K562 (cell line): ENCODE measurements around the gene PRDM4. TPM values are rescaled to one million over a fixed set of nuclear protein-coding genes. Genes with fewer than 3 reads are reported as not detected.

Experiments used
- BACH1 ChIP-seq: fragments of 200-800 bp; sonication (Bioruptor generic); IDR thresholded peaks from 2 replicates; pipeline ENCODE4 v1.6.1; 2016; ENCODE audit warnings: missing genetic modification characterization, missing compliant biosample characterization
- BRD4 ChIP-seq: fragments of 200-600 bp; sonication (generic); IDR thresholded peaks from 2 replicates; pipeline ENCODE4 v1.6.1; 2017; ENCODE audit warnings: inconsistent platforms
- CCNT2 ChIP-seq: IDR thresholded peaks from 2 replicates; pipeline ENCODE4 v1.6.1; 2011; ENCODE audit warnings: borderline replicate concordance, low read depth, mild to moderate bottlenecking, moderate library complexity, mixed read lengths, low read length; ENCODE audit not compliant: insufficient read length; ENCODE audit errors: extremely low read depth
- ELK3 ChIP-seq: fragments of 450-650 bp; formaldehyde crosslinking; IDR thresholded peaks from 2 replicates; pipeline ENCODE4 v1.4.0; 2020; ENCODE audit warnings: mild to moderate bottlenecking
- KDM2B ChIP-seq: fragments of 250-450 bp; sonication (Bioruptor Pico); IDR thresholded peaks from 2 replicates; pipeline ENCODE4 v1.8.0; 2021; ENCODE audit warnings: mild to moderate bottlenecking, moderate library complexity
- MED1 ChIP-seq: sonication (generic); formaldehyde crosslinking; IDR thresholded peaks from 2 replicates; pipeline ENCODE4 v1.8.1; 2023; ENCODE audit warnings: missing genetic modification reagents, borderline replicate concordance
- NCOR1 ChIP-seq: fragments of 450-650 bp; IDR thresholded peaks from 2 replicates; pipeline ENCODE4 v1.6.1; 2016; ENCODE audit warnings: mild to moderate bottlenecking, moderate library complexity
- NFIX ChIP-seq: fragments of 250-450 bp; sonication (Bioruptor Pico); IDR thresholded peaks from 2 replicates; pipeline ENCODE4 v1.4.0; 2020; ENCODE audit warnings: low read depth, mild to moderate bottlenecking, moderate library complexity
- TSC22D4 ChIP-seq: fragments of 450-650 bp; IDR thresholded peaks from 2 replicates; pipeline ENCODE4 v1.6.1; 2016; ENCODE audit warnings: missing genetic modification characterization, missing biosample characterization, control low read depth
- ZBTB34 ChIP-seq: fragments of 250-450 bp; sonication (Bioruptor Pico); IDR thresholded peaks from 2 replicates; pipeline ENCODE4 v1.8.0; 2021; ENCODE audit warnings: mild to moderate bottlenecking, moderate library complexity
- ZNF217 ChIP-seq: sonication (generic); formaldehyde crosslinking; IDR thresholded peaks from 2 replicates; pipeline ENCODE4 v1.8.0; 2022; ENCODE audit warnings: mild to moderate bottlenecking, missing genetic modification reagents
- ZNF830 ChIP-seq: fragments of 250-450 bp; sonication (Bioruptor Pico); IDR thresholded peaks from 2 replicates; pipeline ENCODE4 v1.5.0; 2021; ENCODE audit warnings: mild to moderate bottlenecking
- polyA plus RNA-seq, 8 experiments: library from polyadenylated mRNA; depleted of rRNA in 4 of 8; stranded (reverse) in 5 of 8; unstranded in 3 of 8; fragments of >200 nt; fragmentation: Nextera tagmentation in 2 of 8; fragmentation: Illumina TruSeq in 1 of 8; extraction: Ambion mirVana in 2 of 8; extraction: Trizol in 1 of 8; gene quantifications; 2 replicates each; pipeline versions ENCODE4 v1.2.1 to v1.2.3, GENCODE V29; 2011 to 2014; ENCODE audit warnings: inconsistent platforms in 1 of 8, missing spikeins in 1 of 8
- total RNA-seq, 7 experiments: library from RNA; depleted of rRNA in 6 of 7; stranded (reverse); fragments of >200 nt in 6 of 7; fragmentation: Illumina TruSeq in 2 of 7; extraction: Trizol in 2 of 7; gene quantifications; 2 replicates each; pipeline versions ENCODE4 v1.2.1 to v1.2.3, GENCODE V29; 2011 to 2021; ENCODE audit warnings: low replicate concordance in 1 of 7
- TF ChIP-seq, protein P1 (sequence below): IDR thresholded peaks from 2 replicates; pipeline ENCODE4 v1.6.1; 2016; ENCODE audit warnings: missing genetic modification characterization, missing compliant biosample characterization
- TF ChIP-seq, protein P2 (sequence below), 2 experiments: fragments of 450-650 bp; conservative IDR thresholded peaks; 2 replicates each; pipeline ENCODE4 v1.6.1; 2017; ENCODE audit warnings: mild to moderate bottlenecking in 2 of 2, moderate library complexity in 2 of 2
- TF ChIP-seq, protein P3 (sequence below): fragments of 250-450 bp; sonication (Bioruptor Pico); IDR thresholded peaks from 2 replicates; pipeline ENCODE4 v1.4.0; 2020

The PRDM4 gene
- total and polyA plus RNA-seq, 9 of the 15 experiments (the other 6 are each of a cell fraction or from before 2014, with no cell fraction given), result 5.9 to 26.0 (median 20.0) TPM

DNA sequence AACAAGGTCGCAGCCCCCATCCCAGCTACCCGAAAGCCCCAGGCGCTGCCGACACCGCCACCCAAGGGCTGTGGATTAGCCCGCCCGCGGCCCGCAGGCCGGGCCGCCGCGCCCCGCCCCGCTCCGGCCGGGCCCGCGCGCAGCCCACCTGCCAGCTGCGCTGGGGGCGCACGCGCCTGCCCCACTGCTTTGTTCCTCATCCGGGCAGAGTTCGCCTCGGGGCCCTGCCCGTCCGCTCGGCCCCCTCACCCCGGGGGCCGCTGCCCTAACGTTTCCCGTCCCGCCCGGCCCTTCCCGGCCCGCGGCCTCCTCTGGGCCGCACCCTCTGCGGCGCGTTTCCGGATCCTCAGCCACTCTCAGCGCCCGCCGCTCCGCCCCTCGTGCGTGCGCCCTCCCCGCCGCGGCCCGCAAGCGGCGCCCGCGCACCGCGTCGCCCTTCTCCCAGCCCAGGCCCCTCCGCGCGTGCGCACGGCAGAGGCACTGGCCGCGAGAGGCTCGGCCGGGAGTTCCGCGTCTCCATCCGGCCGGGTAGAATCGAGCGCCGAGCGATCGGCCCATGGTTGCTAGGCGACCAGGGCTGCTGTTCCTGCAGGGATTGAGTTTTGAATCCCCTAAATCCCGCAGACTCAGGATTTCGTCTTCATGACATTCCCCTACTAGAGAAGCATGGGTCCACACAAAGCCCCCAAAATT, at the start of gene PRDM4 (continued):
- TF ChIP-seq CCNT2 (peak; percentile 53), ZBTB34 (no peak), TSC22D4 (tag) (no peak), BRD4 (no peak), ZNF217 (CRISPR knock-in tag) (no peak), ZNF830 (CRISPR knock-in tag) (no peak), NFIX (CRISPR knock-in tag) (no peak), NCOR1 (no peak), BACH1 (tag) (no peak), KDM2B (CRISPR knock-in tag) (no peak), ELK3 (CRISPR knock-in tag) (no peak), MED1 (CRISPR knock-in tag) (no peak)
- TF ChIP-seq, protein P1, sequence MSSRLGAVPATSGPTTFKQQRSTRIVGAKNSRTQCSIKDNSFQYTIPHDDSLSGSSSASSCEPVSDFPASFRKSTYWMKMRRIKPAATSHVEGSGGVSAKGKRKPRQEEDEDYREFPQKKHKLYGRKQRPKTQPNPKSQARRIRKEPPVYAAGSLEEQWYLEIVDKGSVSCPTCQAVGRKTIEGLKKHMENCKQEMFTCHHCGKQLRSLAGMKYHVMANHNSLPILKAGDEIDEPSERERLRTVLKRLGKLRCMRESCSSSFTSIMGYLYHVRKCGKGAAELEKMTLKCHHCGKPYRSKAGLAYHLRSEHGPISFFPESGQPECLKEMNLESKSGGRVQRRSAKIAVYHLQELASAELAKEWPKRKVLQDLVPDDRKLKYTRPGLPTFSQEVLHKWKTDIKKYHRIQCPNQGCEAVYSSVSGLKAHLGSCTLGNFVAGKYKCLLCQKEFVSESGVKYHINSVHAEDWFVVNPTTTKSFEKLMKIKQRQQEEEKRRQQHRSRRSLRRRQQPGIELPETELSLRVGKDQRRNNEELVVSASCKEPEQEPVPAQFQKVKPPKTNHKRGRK, result no peak
- TF ChIP-seq, protein P2, sequence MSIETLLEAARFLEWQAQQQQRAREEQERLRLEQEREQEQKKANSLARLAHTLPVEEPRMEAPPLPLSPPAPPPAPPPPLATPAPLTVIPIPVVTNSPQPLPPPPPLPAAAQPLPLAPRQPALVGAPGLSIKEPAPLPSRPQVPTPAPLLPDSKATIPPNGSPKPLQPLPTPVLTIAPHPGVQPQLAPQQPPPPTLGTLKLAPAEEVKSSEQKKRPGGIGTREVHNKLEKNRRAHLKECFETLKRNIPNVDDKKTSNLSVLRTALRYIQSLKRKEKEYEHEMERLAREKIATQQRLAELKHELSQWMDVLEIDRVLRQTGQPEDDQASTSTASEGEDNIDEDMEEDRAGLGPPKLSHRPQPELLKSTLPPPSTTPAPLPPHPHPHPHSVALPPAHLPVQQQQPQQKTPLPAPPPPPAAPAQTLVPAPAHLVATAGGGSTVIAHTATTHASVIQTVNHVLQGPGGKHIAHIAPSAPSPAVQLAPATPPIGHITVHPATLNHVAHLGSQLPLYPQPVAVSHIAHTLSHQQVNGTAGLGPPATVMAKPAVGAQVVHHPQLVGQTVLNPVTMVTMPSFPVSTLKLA (conservative IDR thresholded peaks at IDR 0.05), result peak in 1 of 2 experiments; percentile 23; a peak in 1 of 4 replicates
- TF ChIP-seq, protein P3, sequence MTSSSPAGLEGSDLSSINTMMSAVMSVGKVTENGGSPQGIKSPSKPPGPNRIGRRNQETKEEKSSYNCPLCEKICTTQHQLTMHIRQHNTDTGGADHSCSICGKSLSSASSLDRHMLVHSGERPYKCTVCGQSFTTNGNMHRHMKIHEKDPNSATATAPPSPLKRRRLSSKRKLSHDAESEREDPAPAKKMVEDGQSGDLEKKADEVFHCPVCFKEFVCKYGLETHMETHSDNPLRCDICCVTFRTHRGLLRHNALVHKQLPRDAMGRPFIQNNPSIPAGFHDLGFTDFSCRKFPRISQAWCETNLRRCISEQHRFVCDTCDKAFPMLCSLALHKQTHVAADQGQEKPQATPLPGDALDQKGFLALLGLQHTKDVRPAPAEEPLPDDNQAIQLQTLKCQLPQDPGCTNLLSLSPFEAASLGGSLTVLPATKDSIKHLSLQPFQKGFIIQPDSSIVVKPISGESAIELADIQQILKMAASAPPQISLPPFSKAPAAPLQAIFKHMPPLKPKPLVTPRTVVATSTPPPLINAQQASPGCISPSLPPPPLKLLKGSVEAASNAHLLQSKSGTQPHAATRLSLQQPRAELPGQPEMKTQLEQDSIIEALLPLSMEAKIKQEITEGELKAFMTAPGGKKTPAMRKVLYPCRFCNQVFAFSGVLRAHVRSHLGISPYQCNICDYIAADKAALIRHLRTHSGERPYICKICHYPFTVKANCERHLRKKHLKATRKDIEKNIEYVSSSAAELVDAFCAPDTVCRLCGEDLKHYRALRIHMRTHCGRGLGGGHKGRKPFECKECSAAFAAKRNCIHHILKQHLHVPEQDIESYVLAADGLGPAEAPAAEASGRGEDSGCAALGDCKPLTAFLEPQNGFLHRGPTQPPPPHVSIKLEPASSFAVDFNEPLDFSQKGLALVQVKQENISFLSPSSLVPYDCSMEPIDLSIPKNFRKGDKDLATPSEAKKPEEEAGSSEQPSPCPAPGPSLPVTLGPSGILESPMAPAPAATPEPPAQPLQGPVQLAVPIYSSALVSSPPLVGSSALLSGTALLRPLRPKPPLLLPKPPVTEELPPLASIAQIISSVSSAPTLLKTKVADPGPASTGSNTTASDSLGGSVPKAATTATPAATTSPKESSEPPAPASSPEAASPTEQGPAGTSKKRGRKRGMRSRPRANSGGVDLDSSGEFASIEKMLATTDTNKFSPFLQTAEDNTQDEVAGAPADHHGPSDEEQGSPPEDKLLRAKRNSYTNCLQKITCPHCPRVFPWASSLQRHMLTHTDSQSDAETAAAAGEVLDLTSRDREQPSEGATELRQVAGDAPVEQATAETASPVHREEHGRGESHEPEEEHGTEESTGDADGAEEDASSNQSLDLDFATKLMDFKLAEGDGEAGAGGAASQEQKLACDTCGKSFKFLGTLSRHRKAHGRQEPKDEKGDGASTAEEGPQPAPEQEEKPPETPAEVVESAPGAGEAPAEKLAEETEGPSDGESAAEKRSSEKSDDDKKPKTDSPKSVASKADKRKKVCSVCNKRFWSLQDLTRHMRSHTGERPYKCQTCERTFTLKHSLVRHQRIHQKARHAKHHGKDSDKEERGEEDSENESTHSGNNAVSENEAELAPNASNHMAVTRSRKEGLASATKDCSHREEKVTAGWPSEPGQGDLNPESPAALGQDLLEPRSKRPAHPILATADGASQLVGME, result peak; percentile 90; the same call in 1 of the 2 replicates
